Adrenal gland (tissue), 12 donors: ENCODE data around the gene MEIOC. TPM values are rescaled to one million over a fixed set of nuclear protein-coding genes. Genes with fewer than 3 reads are reported as not detected.
"Not testable (repeated sequence)": the region's sequence is repeated elsewhere in the genome, so short reads cannot be mapped to it uniquely, and the experiment has no call there.

Experiments used
- DNase-seq, 7 donors: peaks; one replicate each; pipeline ENCODE4 v3.0.0-alpha.2; 2019 to 2020
- H3K27ac ChIP-seq, 5 donors: fragments of 200-600 bp; sonication (generic) in 4 of 5; 1 replicate in 3 of 5; 2 replicates in 2 of 5; pipeline versions ENCODE4 v1.5.1 to v1.8.0; 2016 to 2020; ENCODE audit warnings: mild to moderate bottlenecking in 1 of 5
- H3K27me3 ChIP-seq: fragments of 200-600 bp; 2 replicates; pipeline ENCODE4 v1.8.0; 2021
- H3K36me3 ChIP-seq, 2 donors: fragments of 200-600 bp; replicated peaks in 1 of 2; 1 replicate in 1 of 2; 2 replicates in 1 of 2; pipeline versions ENCODE4 v1.5.1 to v1.8.0; 2018 to 2022
- H3K4me1 ChIP-seq, 2 donors: fragments of 200-600 bp; replicated peaks in 1 of 2; 1 replicate in 1 of 2; 2 replicates in 1 of 2; pipeline versions ENCODE4 v1.5.1 to v1.8.0; 2018 to 2021
- H3K4me3 ChIP-seq, 4 donors: fragments of 200-600 bp; sonication (generic) in 3 of 4; one replicate each; pipeline ENCODE4 v1.5.1; 2016 to 2018
- H3K9me3 ChIP-seq, 3 donors: fragments of 200-600 bp; sonication (generic) in 1 of 3; replicated peaks in 1 of 3; 1 replicate in 2 of 3; 2 replicates in 1 of 3; pipeline versions ENCODE4 v1.5.1 to v1.8.0; 2016 to 2021
- CTCF ChIP-seq, 6 experiments: fragments of 450-650 bp in 4 of 6; fragments of 200-600 bp in 2 of 6; sonication (generic) in 1 of 6; IDR thresholded peaks; 1 replicate in 5 of 6; 2 replicates in 1 of 6; pipeline versions ENCODE4 v1.5.1 to v1.8.0; 2016 to 2021; ENCODE audit warnings: antibody characterized with exemption in 6 of 6, mild to moderate bottlenecking in 2 of 6, moderate library complexity in 1 of 6
- POLR2A ChIP-seq, 2 donors: fragments of 450-650 bp; IDR thresholded peaks; one replicate each; pipeline ENCODE4 v1.6.1; 2017; ENCODE audit warnings: antibody characterized with exemption in 2 of 2, mild to moderate bottlenecking in 2 of 2, moderate library complexity in 1 of 2
- WGBS, 4 donors: extraction: QIAGEN DNeasy Blood & Tissue Kit in 2 of 4; methylation state at CpG; one replicate each; pipeline versions ENCODE4 v1.1.5 to v1.1.7; 2013 to 2017; 5-methylcytosine and 5-hydroxymethylcytosine counted together
- intact Hi-C, 2 donors: fragments of 100-400 bp; cut with DNase I; formaldehyde crosslinking; loops; one replicate each; pipeline versions ENCODE4 v1.14.1 to v1.15.0; 2022 to 2023
- polyA plus RNA-seq, 3 donors: library from polyadenylated mRNA; stranded (reverse); fragments of 200-250 nt in 2 of 3; fragments of 350-450 nt in 1 of 3; fragmentation: Illumina TruSeq in 1 of 3; extraction: RNeasy Lipid Tissue Mini Kit (QIAGEN cat#74804) in 1 of 3; gene quantifications; one replicate each; pipeline ENCODE4 v1.2.3, GENCODE V29; 2013 to 2014
- total RNA-seq, 9 donors: library from RNA; depleted of rRNA in 4 of 9; stranded (reverse); fragments of >200 nt in 4 of 9; fragments of 120-200 nt in 1 of 9; fragmentation: NEBNext Ultra II Directional in 1 of 9; extraction: Animal tissue kit (Norgen Biotek cat#: 25700) in 1 of 9; gene quantifications; one replicate each; pipeline versions ENCODE4 v1.1.0 to v1.2.4, GENCODE V29; 2013 to 2023
- donor health status: healthy with polysubstance abuse.
- donor health status: Bipolar disorder and iron deficiency.
- donor health status: DM: yes; HTN: yes; CAD: no.
- donor health status: DM: no; HTN: no; CAD: no.
- donor health status: DM: no; HTN: no; CAD: no.
- donor health status: DM: yes; HTN: yes; CAD: no.

MEIOC gene
- total and polyA plus RNA-seq, 12 donors: 0.06 to 0.10 TPM; not detected in 10

- Histone ChIP-seq H3K27me3 (no peaks in the 10 kb centered on the region), H3K4me1 (no peaks in the 10 kb centered on the region), H3K36me3 (no peaks in the 10 kb centered on the region), H3K4me3 (no peak overlapping the region), H3K9me3 (no peaks in the 10 kb centered on the region), H3K27ac (no peak overlapping the region)
- WGBS, 4 donors: 72 to 95% (median 91%) methylated on average over 3 to 6 of the region's 6 CpGs
- DNase-seq: no peak
- TF ChIP-seq POLR2A (IDR thresholded peaks at IDR 0.05) (no peak), CTCF (IDR thresholded peaks at IDR 0.05) (no peak)
- intact Hi-C loops: no loop called here
These were observed 47.4 kb upstream of the MEIOC start for GRCh38 chr17:44608727-44609435.

- H3K4me3 ChIP-seq: no peak overlapping the region
- 43 to 65% (median 57%) methylated on average over 4 of the region's 4 CpGs for WGBS, 4 donors
- H3K4me1 ChIP-seq: no peaks in the 10 kb centered on the region
- H3K36me3 ChIP-seq: no peaks in the 10 kb centered on the region
- no peak for DNase-seq
- H3K9me3 ChIP-seq: no peaks in the 10 kb centered on the region
- no peaks in the 10 kb centered on the region for H3K27me3 ChIP-seq
- H3K27ac ChIP-seq: no peak overlapping the region
- intact Hi-C loops: no loop called here
- no peak for TF ChIP-seq CTCF (IDR thresholded peaks at IDR 0.05)
- TF ChIP-seq POLR2A (IDR thresholded peaks at IDR 0.05): no peak
These were observed 45.9 kb upstream of the MEIOC start for GRCh38 chr17:44610331-44610730.

GRCh38 chr17:44610871-44611270 is 45.4 kb upstream of the MEIOC start:
- WGBS, 4 donors: 15 to 29% (median 26%) methylated on average over 2 of the region's 2 CpGs
- no peaks in the 10 kb centered on the region for H3K4me1 ChIP-seq
- TF ChIP-seq CTCF (IDR thresholded peaks at IDR 0.05): no peak
- TF ChIP-seq POLR2A (IDR thresholded peaks at IDR 0.05): no peak

GRCh38 chr17:44614862-44615261 is 41.4 kb upstream of the MEIOC start:
- H3K4me3 ChIP-seq: no peak overlapping the region
- no peak for TF ChIP-seq POLR2A (IDR thresholded peaks at IDR 0.05)
- no peak for TF ChIP-seq CTCF (IDR thresholded peaks at IDR 0.05)
- H3K27ac ChIP-seq: no peak overlapping the region
- intact Hi-C loops: no loop called here
- no peaks in the 10 kb centered on the region for H3K27me3 ChIP-seq
- DNase-seq: no peak
- H3K9me3 ChIP-seq: no peaks in the 10 kb centered on the region
- H3K36me3 ChIP-seq: no peaks in the 10 kb centered on the region
- WGBS, 4 donors: 69 to 78% (median 72%) methylated on average over 4 to 5 of the region's 5 CpGs
- no peaks in the 10 kb centered on the region for H3K4me1 ChIP-seq

More at GRCh38 chr17:44610871-44611270, 45.4 kb upstream of the MEIOC start:
- no peak for DNase-seq
- intact Hi-C loops: no loop called here
- Histone ChIP-seq H3K9me3 (no peaks in the 10 kb centered on the region), H3K4me3 (no peak overlapping the region), H3K36me3 (no peaks in the 10 kb centered on the region), H3K27me3 (no peaks in the 10 kb centered on the region), H3K27ac (no peak overlapping the region)

GRCh38 chr17:44618652-44619051 is 37.6 kb upstream of the MEIOC start:
- H3K27me3 ChIP-seq, H3K4me1 ChIP-seq, intact Hi-C loops, H3K4me3 ChIP-seq, DNase-seq, H3K27ac ChIP-seq, H3K9me3 ChIP-seq, H3K36me3 ChIP-seq: not testable (repeated sequence)
- WGBS, 4 donors: 79 to 84% (median 80%) methylated on average over 9 of the region's 9 CpGs
